Measurements from ENCODE around the gene SNTB2. TPM values are rescaled to one million over a fixed set of nuclear protein-coding genes. Genes with fewer than 3 reads are reported as not detected.

SNTB2 gene
- total and polyA plus RNA-seq, 10 of the 15 experiments (the other 5 are each of a cell fraction or from before 2014, with no cell fraction given), result 1.2 to 15.7 (median 5.0) TPM

- TF ChIP-seq, protein P1, sequence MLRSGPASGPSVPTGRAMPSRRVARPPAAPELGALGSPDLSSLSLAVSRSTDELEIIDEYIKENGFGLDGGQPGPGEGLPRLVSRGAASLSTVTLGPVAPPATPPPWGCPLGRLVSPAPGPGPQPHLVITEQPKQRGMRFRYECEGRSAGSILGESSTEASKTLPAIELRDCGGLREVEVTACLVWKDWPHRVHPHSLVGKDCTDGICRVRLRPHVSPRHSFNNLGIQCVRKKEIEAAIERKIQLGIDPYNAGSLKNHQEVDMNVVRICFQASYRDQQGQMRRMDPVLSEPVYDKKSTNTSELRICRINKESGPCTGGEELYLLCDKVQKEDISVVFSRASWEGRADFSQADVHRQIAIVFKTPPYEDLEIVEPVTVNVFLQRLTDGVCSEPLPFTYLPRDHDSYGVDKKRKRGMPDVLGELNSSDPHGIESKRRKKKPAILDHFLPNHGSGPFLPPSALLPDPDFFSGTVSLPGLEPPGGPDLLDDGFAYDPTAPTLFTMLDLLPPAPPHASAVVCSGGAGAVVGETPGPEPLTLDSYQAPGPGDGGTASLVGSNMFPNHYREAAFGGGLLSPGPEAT (IDR thresholded peaks at IDR 0.05; ENCODE audit: low read depth), result no peak
- no peak for TF ChIP-seq PKNOX1 (IDR thresholded peaks at IDR 0.05)
- no peak for TF ChIP-seq ZNF592 (IDR thresholded peaks at IDR 0.05)
- TF ChIP-seq CHD4 (IDR thresholded peaks at IDR 0.05), result no peak
Observed at GRCh38 chr16:69324013-69324531, 137.1 kb downstream of the SNTB2 start (continued).
